GM12878 (cell line): Measurements from ENCODE around the gene TAS2R41. TPM values are rescaled to one million over a fixed set of nuclear protein-coding genes. Genes with fewer than 3 reads are reported as not detected.

Experiments
- ATAC-seq: fragments of 200-7000 bp; cut with Tn5 transposase; 3 replicates; pipeline ENCODE4 v1.9.1; 2020; ENCODE audit warnings: mild to moderate bottlenecking, moderate library complexity
- BruUV-seq: library from RNA; stranded (reverse); fragments of 400-500 nt; replicated peaks from 2 replicates; lab custom pipeline; 2021; lab: Mats Ljungman, UMichigan
- CTCF ChIA-PET: fragments of 300-600 bp; sonication (Branson Sonifier 250); formaldehyde crosslinking; extraction: SDS; loops from one replicate; lab custom pipeline; 2021; ENCODE audit warnings: inconsistent platforms; lab: Yijun Ruan, JAX
- POLR2A ChIA-PET: fragments of 350-600 bp; formaldehyde crosslinking; extraction: SDS; loops from one replicate; lab custom pipeline; 2021; ENCODE audit warnings: inconsistent platforms; lab: Charles Lee
- RAD21 ChIA-PET: fragments of 300-600 bp; sonication (Branson Sonifier 250); formaldehyde crosslinking; loops from one replicate; lab custom pipeline; 2023; ENCODE audit warnings: antibody characterized with exemption; ENCODE audit not compliant: unreplicated experiment; lab: Charles Lee
- SMC1A ChIA-PET: fragments of 300-600 bp; sonication (Branson Sonifier 250); formaldehyde crosslinking; loops from one replicate; lab custom pipeline; 2023; ENCODE audit not compliant: unreplicated experiment, uncharacterized antibody; lab: Charles Lee
- DNase-seq: peaks from one replicate; pipeline ENCODE4 v3.0.0-alpha.2; 2011; ENCODE audit warnings: low read depth, low spot score
- FAIRE-seq: peaks from 3 replicates; lab custom pipeline; 2011; peaks lifted over from hg19 to GRCh38; lab: Jason Lieb, UNC
- H2AFZ ChIP-seq: 2 replicates; pipeline ENCODE4 v1.6.0; 2011; ENCODE audit warnings: low read depth, low read length, control low read depth; ENCODE audit not compliant: control insufficient read depth
- H3K27ac ChIP-seq: 2 replicates; pipeline ENCODE4 v1.5.1; 2011; ENCODE audit warnings: control low read depth; ENCODE audit not compliant: control insufficient read depth, insufficient read depth
- H3K27me3 ChIP-seq, 2 experiments: replicated peaks in 1 of 2; 2 replicates each; pipeline versions ENCODE4 v1.6.0 to v1.6.1; 2011; ENCODE audit warnings: low read length in 1 of 2; ENCODE audit not compliant: control insufficient read depth in 2 of 2, insufficient read depth in 2 of 2
- H3K36me3 ChIP-seq, 2 experiments: 2 replicates each; pipeline ENCODE4 v1.5.1; 2011; ENCODE audit warnings: low read length in 1 of 2; ENCODE audit not compliant: control insufficient read depth in 2 of 2, insufficient read depth in 2 of 2
- H3K4me1 ChIP-seq: 2 replicates; pipeline ENCODE4 v1.6.1; 2011; ENCODE audit warnings: mild to moderate bottlenecking, low read length, moderate library complexity, mixed read lengths; ENCODE audit not compliant: control insufficient read depth, insufficient read depth
- H3K4me2 ChIP-seq: 2 replicates; pipeline ENCODE4 v1.6.0; 2011; ENCODE audit warnings: control low read depth; ENCODE audit not compliant: control insufficient read depth, insufficient read depth
- H3K4me3 ChIP-seq: fragments of 200-600 bp; sonication (generic); 2 replicates; pipeline ENCODE4 v1.5.1; 2016
- H3K79me2 ChIP-seq: 2 replicates; pipeline ENCODE4 v1.6.0; 2011; ENCODE audit warnings: low read length; ENCODE audit not compliant: control insufficient read depth, insufficient read depth
- H3K9ac ChIP-seq: 2 replicates; pipeline ENCODE4 v1.8.0; 2011; ENCODE audit warnings: low read length, control low read depth, mixed read lengths; ENCODE audit not compliant: control insufficient read depth, insufficient read depth
- H3K9me3 ChIP-seq: replicated peaks from 3 replicates; pipeline ENCODE4 v1.5.1; 2011; ENCODE audit warnings: mild to moderate bottlenecking, low read length; ENCODE audit not compliant: control insufficient read depth, insufficient read depth
- H4K20me1 ChIP-seq: 2 replicates; pipeline ENCODE4 v1.6.0; 2011; ENCODE audit not compliant: control insufficient read depth, insufficient read depth
- HDAC2 ChIP-seq: fragments of 200-600 bp; sonication (generic); IDR thresholded peaks from 2 replicates; pipeline ENCODE4 v1.6.1; 2017
- HDAC6 ChIP-seq: fragments of 200-600 bp; sonication (generic); IDR thresholded peaks from one replicate; pipeline ENCODE4 v1.8.0; 2017; ENCODE audit warnings: antibody characterized with exemption; ENCODE audit not compliant: unreplicated experiment
- MLLT1 ChIP-seq: fragments of 450-650 bp; IDR thresholded peaks from 2 replicates; pipeline ENCODE4 v1.6.1; 2016; ENCODE audit warnings: mild to moderate bottlenecking
- MYC ChIP-seq: IDR thresholded peaks from 2 replicates; pipeline ENCODE4 v1.6.1; 2011; ENCODE audit warnings: mild to moderate bottlenecking, low read length, moderate library complexity, inconsistent platforms; ENCODE audit not compliant: insufficient read depth, insufficient replicate concordance, insufficient read length, severe bottlenecking
- SREBF1 ChIP-seq: IDR thresholded peaks from 2 replicates; pipeline ENCODE4 v1.6.1; 2012; ENCODE audit warnings: mild to moderate bottlenecking, low read length
- STAT1 ChIP-seq: fragments of 450-650 bp; conservative IDR thresholded peaks from 2 replicates; pipeline ENCODE4 v1.6.1; 2014; ENCODE audit warnings: antibody characterized with exemption, mild to moderate bottlenecking
- WRNIP1 ChIP-seq: IDR thresholded peaks from 2 replicates; pipeline ENCODE4 v1.6.1; 2011; ENCODE audit warnings: low read depth, low read length, improper control_type of control experiment, borderline replicate concordance
- WGBS: methylation state at CpG from one replicate; pipeline ENCODE4 v1.1.6; 2016; ENCODE audit warnings: low lambda C conversion rate; ENCODE audit not compliant: insufficient replicate concordance, insufficient coverage; ENCODE audit errors: missing lambda C conversion rate; 5-methylcytosine and 5-hydroxymethylcytosine counted together
- in situ Hi-C: fragments of 300-500 bp; cut with MboI; formaldehyde crosslinking; loops from 9 replicates; pipeline ENCODE4 v1.14.3; 2018; ENCODE audit warnings: mixed read lengths
- intact Hi-C: fragments of 100-400 bp; cut with micrococcal nuclease; formaldehyde crosslinking; loops from one replicate; pipeline ENCODE4 v1.14.2; 2022; ENCODE audit not compliant: unreplicated experiment
- polyA plus RNA-seq, 11 experiments: library from polyadenylated mRNA; depleted of rRNA in 4 of 11; unstranded in 6 of 11; stranded (reverse) in 5 of 11; fragments of >200 nt; fragmentation: Nextera tagmentation in 4 of 11; fragmentation: Illumina TruSeq in 1 of 11; extraction: Ambion mirVana in 4 of 11; extraction: Trizol in 1 of 11; gene quantifications; 1 replicate in 1 of 11; 2 replicates in 10 of 11; pipeline versions ENCODE4 v1.2.1 to v1.2.3, GENCODE V29; 2011 to 2016; ENCODE audit warnings: inconsistent platforms in 2 of 11, missing spikeins in 2 of 11, low read depth in 1 of 11
- total RNA-seq, 4 experiments: library from RNA; depleted of rRNA in 3 of 4; stranded (reverse); fragments of >200 nt in 3 of 4; fragmentation: Illumina TruSeq in 1 of 4; extraction: Trizol in 1 of 4; gene quantifications; 2 replicates each; pipeline versions ENCODE4 v1.2.1 to v1.2.3, GENCODE V29; 2013 to 2021
- TF ChIP-seq, protein P1 (sequence below): IDR thresholded peaks from 2 replicates; pipeline ENCODE4 v1.6.1; 2012; ENCODE audit warnings: low read length, inconsistent platforms

Gene TAS2R41
- total and polyA plus RNA-seq, 10 of the 15 experiments (the other 5 are each of a cell fraction or from before 2014, with no cell fraction given): not detected

DNA sequence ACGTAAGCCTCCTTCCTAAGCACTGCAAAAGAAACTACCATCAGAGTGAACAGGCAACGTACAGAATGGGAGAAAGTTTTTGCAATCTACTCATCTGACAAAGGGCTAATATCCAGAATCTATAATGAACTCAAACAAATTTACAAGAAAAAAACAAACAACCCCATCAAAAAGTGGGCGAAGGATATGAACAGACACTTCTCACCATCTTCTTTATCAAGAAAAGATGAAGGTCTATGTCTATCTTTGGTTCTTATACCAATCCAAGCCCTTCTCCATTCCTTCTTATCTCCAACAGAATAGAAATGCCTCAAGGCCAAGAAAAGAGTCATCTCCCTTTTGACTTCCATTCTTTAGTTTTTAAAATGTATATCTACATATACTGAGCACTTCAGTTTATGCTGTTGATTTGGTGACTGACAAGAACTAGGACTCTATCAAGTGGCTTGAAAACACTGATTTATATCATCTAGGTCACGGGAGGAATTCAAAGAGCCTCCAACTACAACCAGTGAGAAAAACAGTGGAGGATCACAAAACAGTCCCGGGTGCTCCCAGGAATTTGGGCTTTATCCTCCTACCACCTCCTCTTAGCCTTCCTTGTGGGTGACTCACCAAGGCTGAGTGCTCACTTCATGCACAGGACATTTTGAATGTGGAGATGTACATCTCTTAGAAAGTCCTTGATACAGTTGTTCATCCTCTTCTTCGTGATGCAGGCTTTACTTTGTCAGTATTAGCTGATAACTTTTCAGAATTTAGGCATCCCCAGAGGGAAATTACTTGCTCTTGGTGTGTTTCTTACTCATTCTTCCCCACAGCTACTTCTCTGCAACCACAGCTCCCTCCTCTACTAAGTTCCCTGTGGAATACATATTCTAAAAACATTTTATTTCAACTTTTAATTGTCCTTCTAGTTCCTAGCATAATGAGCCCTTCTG is 15.4 kb downstream of the TAS2R41 start (continued):
- TF ChIP-seq, protein P1, sequence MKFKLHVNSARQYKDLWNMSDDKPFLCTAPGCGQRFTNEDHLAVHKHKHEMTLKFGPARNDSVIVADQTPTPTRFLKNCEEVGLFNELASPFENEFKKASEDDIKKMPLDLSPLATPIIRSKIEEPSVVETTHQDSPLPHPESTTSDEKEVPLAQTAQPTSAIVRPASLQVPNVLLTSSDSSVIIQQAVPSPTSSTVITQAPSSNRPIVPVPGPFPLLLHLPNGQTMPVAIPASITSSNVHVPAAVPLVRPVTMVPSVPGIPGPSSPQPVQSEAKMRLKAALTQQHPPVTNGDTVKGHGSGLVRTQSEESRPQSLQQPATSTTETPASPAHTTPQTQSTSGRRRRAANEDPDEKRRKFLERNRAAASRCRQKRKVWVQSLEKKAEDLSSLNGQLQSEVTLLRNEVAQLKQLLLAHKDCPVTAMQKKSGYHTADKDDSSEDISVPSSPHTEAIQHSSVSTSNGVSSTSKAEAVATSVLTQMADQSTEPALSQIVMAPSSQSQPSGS: no peak
- TF ChIP-seq WRNIP1: no peak
- no peak for TF ChIP-seq SREBF1
- TF ChIP-seq MLLT1: no peak
- TF ChIP-seq MYC: no peak

DNA sequence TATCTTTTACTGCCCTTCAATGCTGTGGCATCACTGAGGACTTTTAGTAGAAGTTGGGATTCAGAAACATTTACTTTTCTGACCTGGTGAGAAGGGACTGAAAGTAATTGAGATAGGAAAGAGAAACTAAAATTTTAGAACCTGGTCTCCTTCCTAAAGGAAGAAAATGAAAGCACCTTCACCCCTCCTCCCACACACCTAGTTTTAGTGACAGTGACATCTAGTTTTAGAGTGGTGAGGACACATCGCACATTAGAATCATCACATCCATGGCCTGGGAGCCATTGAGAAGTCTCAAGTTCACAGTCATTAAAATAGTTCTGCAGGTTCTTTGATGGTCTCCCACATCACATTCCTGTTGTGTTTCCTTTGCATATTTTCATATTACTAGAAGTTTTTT is 16.1 kb downstream of the TAS2R41 start:
- FAIRE-seq (peak; percentile 23), ATAC-seq (no peak), DNase-seq (no peak)
- no peak overlapping the region for H3K9ac ChIP-seq
- no TSS peak for BruUV-seq
- TF ChIP-seq STAT1: no peak
- TF ChIP-seq HDAC6: no peak
- no peak for TF ChIP-seq HDAC2
- in situ Hi-C loops (no loop called here), intact Hi-C loops (no loop called here)
- no peaks in the 10 kb centered on the region; a peak in 1 of 4 replicates for H3K27me3 ChIP-seq
- H3K79me2 ChIP-seq: no peaks in the 10 kb centered on the region
- no peak overlapping the region for H2AFZ ChIP-seq
- WGBS: 60% methylated on average over 1 of the region's 1 CpG
- no peak overlapping the region for H3K27ac ChIP-seq
- H3K9me3 ChIP-seq: no peaks in the 10 kb centered on the region
- H4K20me1 ChIP-seq: no peaks in the 10 kb centered on the region
- RAD21 ChIA-PET: no interaction called here
- no peak overlapping the region for H3K4me2 ChIP-seq
- no peaks in the 10 kb centered on the region for H3K4me1 ChIP-seq
- POLR2A ChIA-PET: no interaction called here
- CTCF ChIA-PET: no interaction called here
- no peak overlapping the region for H3K4me3 ChIP-seq
- SMC1A ChIA-PET: no interaction called here
- H3K36me3 ChIP-seq: no peaks in the 10 kb centered on the region
